GM12801 (cell line): ENCODE measurements around the gene ABHD18.

ENCODE experiments used
- CTCF ChIP-seq: IDR thresholded peaks from one replicate; pipeline ENCODE4 v1.5.1; 2011; ENCODE audit warnings: control low read depth; ENCODE audit not compliant: insufficient read length; ENCODE audit errors: extremely low read depth

The ABHD18 gene

GRCh38 chr4:127965062-127965802 lies at the start of gene ABHD18, which contains the start of gene MFSD8:
Gene ABHD18 (plus strand): TSS chr4:127965406. CDS start chr4:127982956, 17,550 bp downstream.
Gene MFSD8 (minus strand): TSS chr4:127965173. CDS start chr4:127965133, 40 bp downstream.
- TF ChIP-seq CTCF = no peak

GRCh38 chr4:127916512-127916911 lies 48.7 kb upstream of the ABHD18 start:
- TF ChIP-seq CTCF = no peak

- TF ChIP-seq CTCF = no peak
These were observed 48.1 kb upstream of the ABHD18 start for GRCh38 chr4:127917151-127917550.

GRCh38 chr4:127920521-127920920 lies 44.7 kb upstream of the ABHD18 start:
- TF ChIP-seq CTCF = no peak

- no peak for TF ChIP-seq CTCF
These were observed 43.0 kb upstream of the ABHD18 start for GRCh38 chr4:127922226-127922625.

GRCh38 chr4:127930175-127930574 lies 35.0 kb upstream of the ABHD18 start:
- no peak for TF ChIP-seq CTCF

GRCh38 chr4:127936974-127937373 lies 28.2 kb upstream of the ABHD18 start:
- no peak for TF ChIP-seq CTCF
